H1 (cell line): ENCODE data around the gene MAPRE2. TPM values are rescaled to one million over a fixed set of nuclear protein-coding genes. Genes with fewer than 3 reads are reported as not detected.

Experiments used
- CTCF ChIA-PET: fragments of 300-600 bp; sonication (Branson Sonifier 250); formaldehyde crosslinking; loops from one replicate; lab custom pipeline; 2021; ENCODE audit not compliant: partially characterized antibody; lab: Charles Lee
- POLR2A ChIA-PET: fragments of 300-600 bp; sonication (Branson Sonifier 250); formaldehyde crosslinking; loops from one replicate; lab custom pipeline; 2021; ENCODE audit warnings: inconsistent platforms; ENCODE audit not compliant: partially characterized antibody; lab: Charles Lee
- DNase-seq, 2 experiments: peaks; one replicate each; pipeline versions ENCODE4 v3.0.0 to v3.0.0-alpha.2; 2010 to 2022; ENCODE audit warnings: low spot score in 2 of 2, low read depth in 1 of 2, mixed read lengths in 1 of 2
- FAIRE-seq: peaks from 2 replicates; lab custom pipeline; 2011; peaks lifted over from hg19 to GRCh38; lab: Jason Lieb, UNC
- H2AFZ ChIP-seq: 2 replicates; pipeline ENCODE4 v1.8.1; 2012; ENCODE audit warnings: low read length, inconsistent platforms
- H2AK5ac ChIP-seq: 2 replicates; pipeline ENCODE4 v1.6.1; 2013; ENCODE audit warnings: low read depth, low read length
- H2BK120ac ChIP-seq: replicated peaks from 2 replicates; pipeline ENCODE3; 2013; ENCODE audit warnings: low read depth, low read length, inconsistent platforms
- H2BK12ac ChIP-seq: 2 replicates; pipeline ENCODE4 v1.6.1; 2013; ENCODE audit warnings: low read depth, low read length
- H2BK15ac ChIP-seq: 2 replicates; pipeline ENCODE4 v1.6.1; 2013; ENCODE audit warnings: low read length
- H2BK20ac ChIP-seq: 2 replicates; pipeline ENCODE4 v1.6.1; 2013; ENCODE audit warnings: low read length
- H2BK5ac ChIP-seq: 2 replicates; pipeline ENCODE4 v1.6.1; 2013; ENCODE audit warnings: low read depth, low read length
- H3K14ac ChIP-seq: 2 replicates; pipeline ENCODE4 v1.6.1; 2013; ENCODE audit warnings: inconsistent platforms; ENCODE audit not compliant: insufficient read length
- H3K18ac ChIP-seq: 2 replicates; pipeline ENCODE4 v1.6.1; 2013; ENCODE audit warnings: low read length; ENCODE audit errors: extremely low read depth
- H3K23ac ChIP-seq: 2 replicates; pipeline ENCODE4 v1.6.1; 2013; ENCODE audit warnings: inconsistent platforms; ENCODE audit not compliant: insufficient read length
- H3K23me2 ChIP-seq: 2 replicates; pipeline ENCODE4 v1.6.1; 2013; ENCODE audit warnings: low read depth, low read length
- H3K27ac ChIP-seq: 2 replicates; pipeline ENCODE4 v1.6.1; 2011; ENCODE audit warnings: low read depth, low read length, inconsistent platforms
- H3K27me3 ChIP-seq, 4 experiments: replicated peaks in 1 of 4; 1 replicate in 1 of 4; 2 replicates in 3 of 4; pipeline versions ENCODE4 v1.6.1 to v1.8.1; 2011 to 2013; ENCODE audit warnings: low read length in 3 of 4, mild to moderate bottlenecking in 3 of 4, inconsistent platforms in 2 of 4, mixed read lengths in 2 of 4, moderate library complexity in 1 of 4; ENCODE audit not compliant: control insufficient read depth in 3 of 4, insufficient read depth in 3 of 4; ENCODE audit errors: extremely low read depth in 1 of 4
- H3K36me3 ChIP-seq, 4 experiments: 2 replicates each; pipeline versions ENCODE4 v1.6.1 to v1.8.1; 2011 to 2013; ENCODE audit warnings: mild to moderate bottlenecking in 4 of 4, low read length in 3 of 4, moderate library complexity in 2 of 4, control low read depth in 1 of 4, inconsistent platforms in 1 of 4; ENCODE audit not compliant: insufficient read depth in 4 of 4, control insufficient read depth in 2 of 4
- H3K4ac ChIP-seq: replicated peaks from 2 replicates; pipeline ENCODE3; 2013; ENCODE audit warnings: low read length, low read depth, mixed read lengths, inconsistent platforms; ENCODE audit not compliant: insufficient read length
- H3K4me1 ChIP-seq, 4 experiments: replicated peaks in 1 of 4; 1 replicate in 1 of 4; 2 replicates in 3 of 4; pipeline versions ENCODE4 v1.6.1 to v1.8.1; 2011 to 2013; ENCODE audit warnings: low read length in 3 of 4, inconsistent platforms in 2 of 4, mixed read lengths in 1 of 4; ENCODE audit not compliant: insufficient read depth in 4 of 4, control insufficient read depth in 3 of 4
- H3K4me2 ChIP-seq, 2 experiments: 2 replicates each; pipeline versions ENCODE4 v1.6.1 to v1.8.1; 2011 to 2013; ENCODE audit warnings: low read depth in 2 of 2, low read length in 2 of 2, control low read depth in 1 of 2, inconsistent platforms in 1 of 2, mild to moderate bottlenecking in 1 of 2; ENCODE audit not compliant: insufficient read depth in 1 of 2
- H3K4me3 ChIP-seq, 4 experiments: fragments of 200-600, 300-600 bp in 1 of 4; sonication (generic), shearing (Covaris generic), sonication (Bioruptor Twin) in 1 of 4; 2 replicates each; pipeline versions ENCODE4 v1.5.1 to v1.8.1; 2011 to 2016; ENCODE audit warnings: low read length in 4 of 4, low read depth in 3 of 4, control low read depth in 2 of 4, inconsistent platforms in 2 of 4, mild to moderate bottlenecking in 2 of 4, mixed read lengths in 1 of 4, moderate library complexity in 1 of 4; ENCODE audit not compliant: insufficient read depth in 2 of 4; ENCODE audit errors: extremely low read depth in 1 of 4
- H3K56ac ChIP-seq: replicated peaks from 2 replicates; pipeline ENCODE3; 2013; ENCODE audit warnings: low read depth, mild to moderate bottlenecking, mixed read lengths, low read length, inconsistent platforms; ENCODE audit not compliant: insufficient read length
- H3K79me1 ChIP-seq: 2 replicates; pipeline ENCODE4 v1.6.1; 2013; ENCODE audit warnings: low read depth, low read length, control low read depth
- H3K79me2 ChIP-seq, 2 experiments: 2 replicates each; pipeline versions ENCODE4 v1.6.1 to v1.8.1; 2012 to 2013; ENCODE audit warnings: low read length in 2 of 2, mild to moderate bottlenecking in 2 of 2, inconsistent platforms in 1 of 2; ENCODE audit not compliant: insufficient read depth in 2 of 2, control insufficient read depth in 1 of 2
- H3K9ac ChIP-seq, 4 experiments: replicated peaks in 1 of 4; 1 replicate in 1 of 4; 2 replicates in 3 of 4; pipeline versions ENCODE4 v1.6.1 to v1.8.1; 2011 to 2013; ENCODE audit warnings: low read depth in 3 of 4, low read length in 3 of 4, control low read depth in 2 of 4, mild to moderate bottlenecking in 2 of 4, moderate library complexity in 2 of 4, inconsistent platforms in 1 of 4; ENCODE audit errors: extremely low read depth in 1 of 4
- H3K9me3 ChIP-seq, 2 experiments: 2 replicates each; pipeline versions ENCODE4 v1.6.1 to v1.8.1; 2012 to 2013; ENCODE audit warnings: mild to moderate bottlenecking in 2 of 2, moderate library complexity in 2 of 2, control low read depth in 1 of 2, inconsistent platforms in 1 of 2, low read depth in 1 of 2, low read length in 1 of 2, mixed read lengths in 1 of 2; ENCODE audit not compliant: insufficient read depth in 2 of 2
- H4K20me1 ChIP-seq, 2 experiments: replicated peaks in 1 of 2; 2 replicates each; pipeline versions ENCODE3 to v1.8.1; 2011 to 2013; ENCODE audit warnings: inconsistent platforms in 2 of 2, low read length in 2 of 2, mild to moderate bottlenecking in 1 of 2; ENCODE audit not compliant: insufficient read depth in 2 of 2, control insufficient read depth in 1 of 2
- H4K5ac ChIP-seq: 2 replicates; pipeline ENCODE4 v1.6.1; 2013; ENCODE audit warnings: low read length, low read depth, mixed read lengths, inconsistent platforms; ENCODE audit not compliant: insufficient read length
- H4K8ac ChIP-seq: 2 replicates; pipeline ENCODE4 v1.8.0; 2013; ENCODE audit warnings: mild to moderate bottlenecking, moderate library complexity, low read length, inconsistent platforms; ENCODE audit not compliant: insufficient read depth; ENCODE audit errors: extremely low read depth
- H4K91ac ChIP-seq: replicated peaks from 2 replicates; pipeline ENCODE3; 2013; ENCODE audit warnings: low read length, mixed read lengths, inconsistent platforms; ENCODE audit not compliant: insufficient read length
- BCL11A ChIP-seq, 2 experiments: IDR thresholded peaks; one replicate each; pipeline ENCODE4 v1.6.1; 2011; ENCODE audit warnings: low read depth in 2 of 2, low read length in 2 of 2, mild to moderate bottlenecking in 2 of 2
- CHD2 ChIP-seq: IDR thresholded peaks from 2 replicates; pipeline ENCODE4 v1.6.1; 2012; ENCODE audit warnings: low read length, improper control_type of control experiment
- KDM5A ChIP-seq: fragments of 200-600 bp; IDR thresholded peaks from 2 replicates; pipeline ENCODE4 v1.7.1; 2012; ENCODE audit warnings: mild to moderate bottlenecking, low read length, inconsistent platforms, mixed read lengths
- POLR2A ChIP-seq, 2 experiments: IDR thresholded peaks; 1 replicate in 1 of 2; 2 replicates in 1 of 2; pipeline ENCODE4 v1.6.1; 2011; ENCODE audit warnings: low read depth in 2 of 2, low read length in 2 of 2, mild to moderate bottlenecking in 2 of 2; ENCODE audit errors: control extremely low read depth in 1 of 2
- TBP ChIP-seq: IDR thresholded peaks from 2 replicates; pipeline ENCODE4 v1.6.1; 2011; ENCODE audit warnings: low read depth, low read length, improper control_type of control experiment
- WGBS, 2 experiments: shearing (Covaris generic) in 1 of 2; methylation state at CpG; one replicate each; pipeline versions ENCODE4 v1.1.6 to v1.1.7; 2013 to 2015; ENCODE audit warnings: low lambda C conversion rate in 2 of 2, mixed read lengths in 2 of 2, inconsistent platforms in 1 of 2, low coverage in 1 of 2, missing lambda C conversion rate in 1 of 2; ENCODE audit not compliant: insufficient replicate concordance in 2 of 2, insufficient coverage in 1 of 2, insufficient read length in 1 of 2; ENCODE audit errors: extremely low coverage in 1 of 2, missing lambda C conversion rate in 1 of 2; 5-methylcytosine and 5-hydroxymethylcytosine counted together
- polyA plus RNA-seq, 7 experiments: library from polyadenylated mRNA; depleted of rRNA in 3 of 7; stranded (reverse) in 5 of 7; unstranded in 2 of 7; fragments of >200 nt in 5 of 7; fragments of 200-250 nt in 2 of 7; gene quantifications; 1 replicate in 5 of 7; 2 replicates in 1 of 7; 4 replicates in 1 of 7; pipeline versions ENCODE4 v1.2.1 to v1.2.3, GENCODE V29; 2011 to 2013; ENCODE audit warnings: missing spikeins in 2 of 7, mixed read lengths in 2 of 7
- total RNA-seq: library from RNA; stranded (reverse); fragmentation: NEBNext Ultra II Directional; extraction: Animal tissue kit (Norgen Biotek cat#: 25700); gene quantifications from 2 replicates; pipeline ENCODE4 v1.2.1, GENCODE V29; 2021

MAPRE2 gene
- total and polyA plus RNA-seq, 2 of the 8 experiments (the other 6 are each of a cell fraction or from before 2014, with no cell fraction given), result 32.6 to 33.1 TPM

GRCh38 chr18:35171315-35171987 is 130.2 kb downstream of the MAPRE2 start:
- Histone ChIP-seq H3K23ac (no peak overlapping the region), H2BK5ac (no peak overlapping the region), H3K4me3 (no peak overlapping the region), H3K4ac (no peak overlapping the region), H3K27ac (no peak overlapping the region), H3K23me2 (no peaks in the 10 kb centered on the region), H3K18ac (no peak overlapping the region), H3K4me2 (no peak overlapping the region), H3K36me3 (no peaks in the 10 kb centered on the region), H3K56ac (no peak overlapping the region), H3K79me2 (no peaks in the 10 kb centered on the region), H2BK12ac (no peak overlapping the region), H4K5ac (no peak overlapping the region), H3K79me1 (no peaks in the 10 kb centered on the region), H4K8ac (no peak overlapping the region), H2BK20ac (no peak overlapping the region), H3K14ac (no peak overlapping the region), H3K9ac (no peak overlapping the region), H2BK15ac (no peak overlapping the region), H2BK120ac (no peak overlapping the region), H3K9me3 (peaks cover 0 to under 1% of the 10 kb centered on the region in 2 experiments; a peak in 2 of 4 replicates), H4K91ac (no peak overlapping the region), H2AK5ac (no peak overlapping the region), H3K27me3 (no peaks in the 10 kb centered on the region), H3K4me1 (peaks cover 0 to 7% (median 0%) of the 10 kb centered on the region in 4 experiments; a peak in 2 of 7 replicates), H4K20me1 (no peaks in the 10 kb centered on the region), H2AFZ (no peak overlapping the region)
- ChIA-PET CTCF (interaction anchor here (0.6 to 2.1 kb wide), 8 partner anchors 10 to 225 kb away, joined by 3 to 14 read pairs (median 3); no protein-coding TSS in a partner anchor), POLR2A (interaction anchor here (0.7 kb wide), 1 partner anchor 803 kb away, joined by 4 read pairs; no protein-coding TSS in a partner anchor)
- DNase-seq (no peak), FAIRE-seq (no peak)
- TF ChIP-seq BCL11A (IDR thresholded peaks at IDR 0.05; ENCODE audit: low read depth in 2 of 2, low read length in 2 of 2) (no peak), CHD2 (no peak), KDM5A (no peak), TBP (no peak), POLR2A (IDR thresholded peaks at IDR 0.05; ENCODE audit: control extremely low read depth in 1 of 2, low read depth in 2 of 2, low read length in 2 of 2) (no peak)
- WGBS, 2 experiments, result 83% methylated on average over 5 of the region's 5 CpGs; no CpG with 5 or more reads in 1 of the 2 experiments
